Gastrocnemius medialis (tissue), 4 donors: Measurements from ENCODE around the gene C9orf43. TPM values are rescaled to one million over a fixed set of nuclear protein-coding genes. Genes with fewer than 3 reads are reported as not detected.

Experiments used
- ATAC-seq, 2 donors: fragments of 150-250 bp; one replicate each; pipeline ENCODE4 v1.9.1; 2016
- DNase-seq, 2 donors: peaks; one replicate each; pipeline ENCODE4 v3.0.0-alpha.2; 2019
- H3K27ac ChIP-seq, 4 donors: fragments of 200-600 bp; sonication (generic); 1 replicate in 1 of 4; 2 replicates in 3 of 4; pipeline ENCODE4 v1.5.1; 2016 to 2018; ENCODE audit warnings: mild to moderate bottlenecking in 2 of 4, moderate library complexity in 1 of 4
- H3K27me3 ChIP-seq, 3 donors: fragments of 200-600 bp; sonication (generic) in 2 of 3; 1 replicate in 1 of 3; 2 replicates in 2 of 3; pipeline versions ENCODE4 v1.5.1 to v1.6.0; 2016 to 2019; ENCODE audit warnings: mild to moderate bottlenecking in 1 of 3, moderate library complexity in 1 of 3
- H3K36me3 ChIP-seq, 2 donors: fragments of 200-600 bp; sonication (generic) in 1 of 2; one replicate each; pipeline ENCODE4 v1.5.1; 2017 to 2018
- H3K4me1 ChIP-seq, 2 donors: fragments of 200-600 bp; sonication (generic) in 1 of 2; one replicate each; pipeline ENCODE4 v1.5.1; 2016 to 2017; ENCODE audit warnings: mild to moderate bottlenecking in 2 of 2
- H3K4me3 ChIP-seq, 4 donors: fragments of 200-600 bp; sonication (generic) in 3 of 4; 1 replicate in 1 of 4; 2 replicates in 3 of 4; pipeline ENCODE4 v1.5.1; 2016 to 2019; ENCODE audit warnings: mild to moderate bottlenecking in 2 of 4
- H3K9me3 ChIP-seq, 3 donors: fragments of 200-600 bp; sonication (generic) in 2 of 3; 1 replicate in 1 of 3; 2 replicates in 2 of 3; pipeline ENCODE4 v1.5.1; 2016 to 2019
- CTCF ChIP-seq, 5 experiments: fragments of 450-650 bp in 3 of 5; fragments of 200-600 bp in 2 of 5; sonication (generic) in 2 of 5; IDR thresholded peaks in 4 of 5; conservative IDR thresholded peaks in 1 of 5; 1 replicate in 4 of 5; 2 replicates in 1 of 5; pipeline ENCODE4 v1.5.1; 2016 to 2019; ENCODE audit warnings: antibody characterized with exemption in 5 of 5, mild to moderate bottlenecking in 3 of 5, moderate library complexity in 3 of 5
- POLR2A ChIP-seq, 2 donors: fragments of 450-650 bp; IDR thresholded peaks; one replicate each; pipeline ENCODE4 v1.6.1; 2017; ENCODE audit warnings: antibody characterized with exemption in 2 of 2, mild to moderate bottlenecking in 2 of 2, moderate library complexity in 2 of 2
- in situ Hi-C, 4 donors: fragments of 200-750 bp; cut with MboI; loops; one replicate each; pipeline versions ENCODE4 v1.15.0 to v1.8.0; 2017; ENCODE audit warnings: low sequenced_read_pairs in 4 of 4
- intact Hi-C: fragments of 100-400 bp; cut with DNase I; formaldehyde crosslinking; loops from one replicate; pipeline ENCODE4 v1.15.1; 2023; ENCODE audit warnings: low total_unique reads
- total RNA-seq, 4 donors: library from RNA; depleted of rRNA; stranded (reverse); fragments of >200 nt; gene quantifications; one replicate each; pipeline versions ENCODE4 v1.1.0 to v1.2.3, GENCODE V29; 2016

Gene C9orf43
- total RNA-seq, 4 donors from 2014 or later: not detected

- peaks cover 11 to 34% of the 10 kb centered on the region in 2 donors for H3K4me1 ChIP-seq
- in situ Hi-C loops (no loop called here), intact Hi-C loops (no loop called here)
- H3K9me3 ChIP-seq: no peaks in the 10 kb centered on the region
- ATAC-seq (peak; percentile 36 to 51), DNase-seq (peak in 1 of 2 donors; percentile 50)
- no peak overlapping the region for H3K4me3 ChIP-seq
- no peaks in the 10 kb centered on the region for H3K36me3 ChIP-seq
- peak overlapping the region; percentile 24 to 53 (median 33) for H3K27ac ChIP-seq
- no peaks in the 10 kb centered on the region for H3K27me3 ChIP-seq
- TF ChIP-seq CTCF (IDR thresholded peaks at IDR 0.05 in 4 of 5, conservative IDR thresholded peaks at IDR 0.05 in 1 of 5) (no peak), POLR2A (IDR thresholded peaks at IDR 0.05) (no peak)
Measured at GRCh38 chr9:113468716-113469448, 58.3 kb downstream of the C9orf43 start.

GRCh38 chr9:113471143-113471542 lies 60.6 kb downstream of the C9orf43 start:
- H3K27ac ChIP-seq: no peak overlapping the region
- in situ Hi-C loops (no loop called here), intact Hi-C loops (no loop called here)
- TF ChIP-seq POLR2A (IDR thresholded peaks at IDR 0.05): no peak
- TF ChIP-seq CTCF (IDR thresholded peaks at IDR 0.05 in 4 of 5, conservative IDR thresholded peaks at IDR 0.05 in 1 of 5): no peak
- DNase-seq: no peak
- no peaks in the 10 kb centered on the region for H3K27me3 ChIP-seq
- H3K4me1 ChIP-seq: peaks cover 12 to 25% of the 10 kb centered on the region in 2 donors
- no peak for ATAC-seq
- H3K4me3 ChIP-seq: no peak overlapping the region
- no peaks in the 10 kb centered on the region for H3K9me3 ChIP-seq
- no peaks in the 10 kb centered on the region for H3K36me3 ChIP-seq

- intact Hi-C loops: no loop called here
- Histone ChIP-seq H3K9me3 (no peaks in the 10 kb centered on the region), H3K27me3 (no peaks in the 10 kb centered on the region), H3K4me1 (peaks cover 16 to 29% of the 10 kb centered on the region in 2 donors), H3K36me3 (no peaks in the 10 kb centered on the region), H3K4me3 (no peak overlapping the region), H3K27ac (no peak overlapping the region)
- in situ Hi-C loops: no loop called here
- DNase-seq (no peak), ATAC-seq (no peak)
- no peak for TF ChIP-seq POLR2A (IDR thresholded peaks at IDR 0.05)
- no peak for TF ChIP-seq CTCF (IDR thresholded peaks at IDR 0.05 in 4 of 5, conservative IDR thresholded peaks at IDR 0.05 in 1 of 5)
Measured at GRCh38 chr9:113471566-113471965, 61.0 kb downstream of the C9orf43 start.

- DNase-seq: no peak
- Histone ChIP-seq H3K27me3 (no peaks in the 10 kb centered on the region), H3K9me3 (no peaks in the 10 kb centered on the region), H3K27ac (no peak overlapping the region), H3K4me3 (no peak overlapping the region), H3K36me3 (no peaks in the 10 kb centered on the region), H3K4me1 (peaks cover 22 to 33% of the 10 kb centered on the region in 2 donors)
- no peak for ATAC-seq
- TF ChIP-seq CTCF (IDR thresholded peaks at IDR 0.05 in 4 of 5, conservative IDR thresholded peaks at IDR 0.05 in 1 of 5): no peak
- no peak for TF ChIP-seq POLR2A (IDR thresholded peaks at IDR 0.05)
- in situ Hi-C loops (no loop called here), intact Hi-C loops (no loop called here)
Measured at GRCh38 chr9:113472199-113472598, 61.7 kb downstream of the C9orf43 start.
